NCI-H1092 treated with DMSO at 0.1 percent for 48 hours (cell line): ENCODE measurements around the gene ZNF311.
A peak's percentile ranks its signal among the peaks of the same experiment; 100 is the strongest.
"Not testable (repeated sequence)": the region's sequence is repeated elsewhere in the genome, so short reads cannot be mapped to it uniquely, and the experiment has no call there.

Experiments
- DNase-seq: peaks from one replicate; lab custom pipeline; 2025; lab: John Stamatoyannopoulos, UW

The ZNF311 gene

DNA sequence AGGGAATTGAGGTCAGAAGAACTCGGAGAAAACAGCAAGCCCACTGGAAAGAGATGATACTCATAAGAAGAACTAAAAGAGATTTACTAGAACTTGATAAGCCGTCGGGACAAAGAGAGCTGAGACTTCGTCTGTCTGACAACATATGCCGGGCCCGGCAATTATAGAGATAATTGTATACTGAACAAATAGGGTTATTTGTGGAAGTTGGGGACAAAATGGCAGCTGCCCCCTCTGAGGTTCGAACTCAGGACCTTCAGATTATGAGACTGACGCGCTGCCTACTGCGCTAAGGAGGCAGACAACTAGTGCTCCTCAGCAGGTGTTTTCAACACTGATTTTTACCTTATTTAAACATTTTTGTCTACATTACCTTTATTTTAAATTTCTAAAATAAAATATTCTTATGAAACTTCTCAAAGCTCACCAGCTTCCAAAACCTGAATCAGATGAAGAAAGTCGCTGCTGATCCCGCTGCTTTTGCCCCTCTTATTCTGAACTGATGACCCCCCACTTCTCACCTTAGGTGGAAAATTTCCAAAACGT, 52.0 kb downstream of the ZNF311 start:
- peak; percentile 41 for DNase-seq

DNA sequence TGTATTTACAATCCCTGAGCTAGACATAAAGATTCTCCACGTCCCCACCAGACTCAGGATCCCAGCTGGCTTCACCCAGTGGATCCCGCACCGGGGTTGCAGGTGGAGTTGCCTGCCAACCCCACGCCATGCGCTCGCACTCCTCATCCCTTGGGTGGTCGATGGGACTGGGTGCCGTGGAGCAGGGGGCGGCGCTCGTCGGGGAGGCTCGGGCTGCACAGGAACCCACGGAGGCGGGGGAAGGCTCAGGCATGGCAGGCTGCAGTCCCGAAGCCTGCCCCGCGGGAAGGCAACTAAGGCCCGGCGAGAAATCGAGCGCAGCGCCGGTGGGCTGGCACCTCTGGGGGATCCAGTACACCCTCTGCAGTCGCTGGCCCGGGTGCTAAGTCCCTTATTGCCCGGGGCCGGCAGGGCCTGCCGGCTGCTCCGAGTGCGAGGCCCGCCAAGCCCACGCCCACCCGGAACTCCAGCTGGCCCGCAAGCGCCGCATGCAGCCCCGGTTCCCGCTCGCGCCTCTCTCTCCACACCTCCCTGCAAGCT, 55.4 kb downstream of the ZNF311 start:
- not testable (repeated sequence) for DNase-seq

DNA sequence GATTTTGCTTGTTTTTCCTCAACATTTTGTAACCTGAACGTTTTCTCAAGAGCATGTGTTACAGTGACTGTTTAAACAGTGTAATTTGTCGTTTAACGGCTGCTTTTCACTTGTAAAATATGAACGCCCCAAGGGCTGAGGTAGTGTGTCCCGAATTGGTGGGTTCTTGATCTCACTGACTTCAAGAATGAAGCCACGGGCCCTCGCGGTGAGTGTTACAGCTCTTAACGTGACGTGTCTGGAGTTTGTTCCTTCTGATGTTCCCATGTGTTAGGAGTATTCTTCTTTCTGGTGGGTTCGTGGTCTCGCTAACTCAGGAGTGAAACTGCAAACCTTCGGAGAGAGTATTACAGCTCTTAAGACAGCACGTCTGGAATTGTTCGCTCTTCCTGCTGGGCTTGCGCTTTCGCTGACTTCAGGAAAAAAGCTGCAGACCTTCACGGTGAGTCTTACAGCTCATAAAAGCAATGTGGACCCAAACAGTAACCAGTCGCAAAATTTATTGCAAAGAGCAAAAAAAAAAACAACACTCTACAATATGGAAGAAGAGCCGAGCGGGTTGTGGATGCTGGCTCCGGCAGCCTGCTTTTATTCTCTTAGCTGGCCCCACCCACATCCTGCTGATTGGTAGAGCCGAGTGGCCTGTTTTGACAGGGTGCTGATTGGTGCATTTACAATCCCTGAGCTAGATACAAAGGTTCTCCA, 56.2 kb downstream of the ZNF311 start:
- DNase-seq, result no peak

DNA sequence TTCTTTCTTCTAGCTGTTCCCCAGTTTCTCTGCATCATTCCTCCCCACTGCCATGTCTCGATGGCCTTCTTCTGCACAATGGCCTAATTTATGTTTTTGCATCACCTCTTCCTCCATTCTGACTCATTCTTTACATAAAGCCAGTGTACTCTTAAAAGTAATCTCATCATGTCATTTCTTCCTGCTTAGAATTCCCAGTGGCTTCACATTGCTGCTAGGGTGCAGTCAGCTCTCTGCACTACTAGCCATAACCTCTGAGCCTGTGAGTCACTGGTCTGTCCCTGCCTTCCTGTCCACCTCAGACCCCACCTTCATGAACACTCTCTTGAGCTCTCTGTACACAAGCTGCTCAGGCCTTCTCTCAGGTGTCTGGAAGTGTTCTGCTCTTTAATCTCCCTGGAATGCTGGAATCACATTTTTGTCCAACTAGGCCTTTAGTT, 57.3 kb downstream of the ZNF311 start:
- no peak for DNase-seq

DNA sequence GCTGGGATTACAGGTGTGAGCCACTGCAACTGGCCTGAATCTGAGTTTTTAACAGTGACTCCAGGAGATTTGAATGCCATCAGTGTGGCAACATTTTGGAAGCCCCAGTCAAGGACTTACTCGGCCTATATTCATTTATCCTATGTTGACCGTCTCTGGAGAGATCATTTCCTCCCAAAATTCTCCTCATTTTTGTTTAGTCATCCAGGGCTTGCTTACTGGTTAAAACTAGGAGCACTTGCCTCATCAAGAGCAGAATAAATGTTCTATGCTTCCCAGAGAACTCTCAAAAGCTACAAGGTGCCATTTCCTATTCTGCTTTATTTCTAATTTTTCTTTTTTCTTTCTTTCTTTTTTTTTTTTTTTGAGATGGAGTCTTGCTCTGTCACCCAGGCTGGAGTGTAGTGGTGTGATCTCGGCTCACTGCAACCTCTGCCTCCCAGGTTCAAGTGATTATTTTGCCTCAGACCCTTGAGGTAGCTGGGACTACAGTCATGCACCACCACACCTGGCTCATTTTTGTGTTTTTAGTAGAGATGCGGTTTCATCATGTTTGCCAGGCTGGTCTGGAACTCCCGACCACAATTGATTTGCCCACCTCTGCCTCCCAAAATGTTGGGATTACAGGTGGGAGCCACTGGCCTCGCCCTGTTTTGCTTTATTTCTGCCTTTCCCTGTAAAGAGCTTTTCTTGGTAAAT, 57.9 kb downstream of the ZNF311 start:
- no peak for DNase-seq

DNA sequence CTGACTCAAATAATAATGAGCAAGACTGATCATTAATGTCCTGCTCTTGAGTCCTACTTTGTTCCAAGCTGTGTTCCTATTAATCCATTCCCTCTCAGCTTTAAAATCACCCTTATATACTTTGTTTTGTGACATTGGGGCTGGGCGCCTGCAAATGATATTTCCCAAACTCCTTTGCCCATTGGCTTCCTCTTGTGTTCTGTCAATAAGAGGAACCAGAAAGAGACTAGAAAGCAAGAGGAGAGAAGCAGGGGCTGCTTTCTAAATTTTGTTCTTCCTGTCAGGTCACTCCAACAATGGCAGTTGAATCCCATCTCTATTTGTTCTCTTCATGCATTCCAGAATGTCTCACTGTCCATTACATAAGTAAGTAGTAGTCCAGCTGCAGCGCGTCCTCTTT, 59.8 kb downstream of the ZNF311 start:
- no peak for DNase-seq
